PFSK-1 (cell line): Measurements from ENCODE around the gene SLC35E1.

Experiments
- REST ChIP-seq, 2 experiments: IDR thresholded peaks; 2 replicates each; pipeline versions ENCODE4 v1.6.1 to v1.8.0; 2011 to 2012; ENCODE audit warnings: low read depth in 2 of 2, low read length in 2 of 2, control low read depth in 1 of 2, inconsistent platforms in 1 of 2, mild to moderate bottlenecking in 1 of 2, moderate library complexity in 1 of 2; ENCODE audit not compliant: insufficient read depth in 1 of 2
- TAF1 ChIP-seq: IDR thresholded peaks from 2 replicates; pipeline ENCODE4 v1.6.1; 2012; ENCODE audit warnings: low read length, control low read depth, borderline replicate concordance; ENCODE audit not compliant: insufficient read depth

GRCh38 chr19:16561382-16561781, 10.8 kb downstream of the SLC35E1 start:
- TF ChIP-seq TAF1 = no peak
- no peak for TF ChIP-seq REST (IDR thresholded peaks at IDR 0.05; ENCODE audit: insufficient read depth in 1 of 2, low read depth in 2 of 2, low read length in 2 of 2)
